PC-3 (cell line): Measurements from ENCODE around the gene OTX1.

Source experiments
- CTCF ChIP-seq: fragments of 300-600 bp; sonication (generic); conservative IDR thresholded peaks from 2 replicates; pipeline ENCODE4 v1.5.1; 2017; ENCODE audit warnings: antibody characterized with exemption, low read depth, mild to moderate bottlenecking, low read length
- EZH2 ChIP-seq: fragments of 300-600 bp; sonication (generic); IDR thresholded peaks from one replicate; pipeline ENCODE4 v1.6.1; 2017; ENCODE audit warnings: antibody characterized with exemption, mild to moderate bottlenecking, low read length; ENCODE audit not compliant: unreplicated experiment

- TF ChIP-seq CTCF (no peak), EZH2 (no peak)
Measured at GRCh38 chr2:63001576-63001975, 49.1 kb upstream of the OTX1 start.
